Esophagus muscularis mucosa (tissue), 3 donors: ENCODE data around the gene RNASE3.

Source experiments
- CTCF ChIP-seq, 3 experiments: fragments of 200-600 bp in 2 of 3; fragments of 450-650 bp in 1 of 3; sonication (generic) in 2 of 3; IDR thresholded peaks; one replicate each; pipeline ENCODE4 v1.5.1; 2017 to 2019; ENCODE audit warnings: antibody characterized with exemption in 3 of 3, mild to moderate bottlenecking in 2 of 3, moderate library complexity in 1 of 3
- POLR2A ChIP-seq: fragments of 450-650 bp; IDR thresholded peaks from one replicate; pipeline ENCODE4 v1.6.1; 2017; ENCODE audit warnings: antibody characterized with exemption, moderate library complexity, mild to moderate bottlenecking, low read depth
- POLR2AphosphoS5 ChIP-seq, 2 donors: sonication (generic); formaldehyde crosslinking; IDR thresholded peaks; one replicate each; pipeline ENCODE4 v1.6.1; 2017; ENCODE audit warnings: antibody characterized with exemption in 2 of 2

GRCh38 chr14:20848955-20849570, 42.1 kb upstream of the RNASE3 start:
- TF ChIP-seq CTCF (IDR thresholded peaks at IDR 0.05) (no peak), POLR2AphosphoS5 (IDR thresholded peaks at IDR 0.05) (no peak), POLR2A (no peak)
